Pulmonary artery endothelial cell (primary cell): ENCODE results near the gene KLHL20. TPM values are rescaled to one million over a fixed set of nuclear protein-coding genes. Genes with fewer than 3 reads are reported as not detected.
"Not testable (repeated sequence)": the region's sequence is repeated elsewhere in the genome, so short reads cannot be mapped to it uniquely, and the experiment has no call there.

Experiments
- DNase-seq: peaks from one replicate; pipeline ENCODE4 v3.0.0-alpha.2; 2011; ENCODE audit warnings: low read depth, low spot score
- total RNA-seq: library from RNA; depleted of rRNA; stranded (reverse); fragments of >200 nt; gene quantifications from 2 replicates; pipeline ENCODE4 v1.2.3, GENCODE V29; 2014

The KLHL20 gene
- total RNA-seq, 1 donor from 2014 or later: 34.1 TPM

GRCh38 chr1:173753830-173754229 is 39.0 kb downstream of the KLHL20 start:
- no peak for DNase-seq

GRCh38 chr1:173757666-173758065 is 42.9 kb downstream of the KLHL20 start:
- no peak for DNase-seq

GRCh38 chr1:173758110-173758509 is 43.3 kb downstream of the KLHL20 start:
- DNase-seq: no peak

- DNase-seq: no peak
These were observed 44.2 kb downstream of the KLHL20 start for GRCh38 chr1:173758980-173759379.

GRCh38 chr1:173764331-173764730 is 49.5 kb downstream of the KLHL20 start:
- not testable (repeated sequence) for DNase-seq

- DNase-seq: no peak
These were observed 53.4 kb downstream of the KLHL20 start for GRCh38 chr1:173768206-173768605.

GRCh38 chr1:173768827-173769226 is 54.0 kb downstream of the KLHL20 start:
- DNase-seq: no peak

- not testable (repeated sequence) for DNase-seq
These were observed 55.5 kb downstream of the KLHL20 start for GRCh38 chr1:173770330-173770729.

- DNase-seq: no peak
These were observed 56.8 kb downstream of the KLHL20 start for GRCh38 chr1:173771560-173771959.

GRCh38 chr1:173775578-173776226 is 60.9 kb downstream of the KLHL20 start:
- no peak for DNase-seq

GRCh38 chr1:173779936-173780335 is 65.2 kb downstream of the KLHL20 start:
- no peak for DNase-seq

GRCh38 chr1:173784997-173785396 is 70.2 kb downstream of the KLHL20 start:
- no peak for DNase-seq

- DNase-seq: no peak
These were observed 75.1 kb downstream of the KLHL20 start for GRCh38 chr1:173789841-173790240.

- DNase-seq: no peak
These were observed 83.3 kb downstream of the KLHL20 start for GRCh38 chr1:173798078-173798477.

- DNase-seq: not testable (repeated sequence)
These were observed 85.2 kb downstream of the KLHL20 start for GRCh38 chr1:173799995-173800394.

GRCh38 chr1:173802961-173803360 is 88.2 kb downstream of the KLHL20 start:
- DNase-seq: no peak

GRCh38 chr1:173813654-173814053 is 98.9 kb downstream of the KLHL20 start:
- not testable (repeated sequence) for DNase-seq

- DNase-seq: no peak
These were observed 103.7 kb downstream of the KLHL20 start for GRCh38 chr1:173818459-173818858.

GRCh38 chr1:173821680-173822079 is 106.9 kb downstream of the KLHL20 start:
- DNase-seq: no peak

GRCh38 chr1:173823781-173824314 is 109.1 kb downstream of the KLHL20 start:
- no peak for DNase-seq

GRCh38 chr1:173824315-173825081 is 109.7 kb downstream of the KLHL20 start, which contains the start of the genes CENPL and DARS2:
Gene CENPL (minus strand): TSS chr1:173824883. CDS start chr1:173811299, 13,584 bp downstream.
Gene DARS2 (plus strand): TSS chr1:173824673. CDS start chr1:173825230, 557 bp downstream.
- peak; percentile 96 for DNase-seq

- no peak for DNase-seq
These were observed 112.8 kb downstream of the KLHL20 start for GRCh38 chr1:173827611-173828010.
